GM12878 (cell line): ENCODE measurements around the gene TPH2. TPM values are rescaled to one million over a fixed set of nuclear protein-coding genes. Genes with fewer than 3 reads are reported as not detected.

Experiments used
- ATAC-seq: fragments of 200-7000 bp; cut with Tn5 transposase; 3 replicates; pipeline ENCODE4 v1.9.1; 2020; ENCODE audit warnings: mild to moderate bottlenecking, moderate library complexity
- BruUV-seq: library from RNA; stranded (reverse); fragments of 400-500 nt; replicated peaks from 2 replicates; lab custom pipeline; 2021; lab: Mats Ljungman, UMichigan
- CTCF ChIA-PET: fragments of 300-600 bp; sonication (Branson Sonifier 250); formaldehyde crosslinking; extraction: SDS; loops from one replicate; lab custom pipeline; 2021; ENCODE audit warnings: inconsistent platforms; lab: Yijun Ruan, JAX
- POLR2A ChIA-PET: fragments of 350-600 bp; formaldehyde crosslinking; extraction: SDS; loops from one replicate; lab custom pipeline; 2021; ENCODE audit warnings: inconsistent platforms; lab: Charles Lee
- RAD21 ChIA-PET: fragments of 300-600 bp; sonication (Branson Sonifier 250); formaldehyde crosslinking; loops from one replicate; lab custom pipeline; 2023; ENCODE audit warnings: antibody characterized with exemption; ENCODE audit not compliant: unreplicated experiment; lab: Charles Lee
- SMC1A ChIA-PET: fragments of 300-600 bp; sonication (Branson Sonifier 250); formaldehyde crosslinking; loops from one replicate; lab custom pipeline; 2023; ENCODE audit not compliant: unreplicated experiment, uncharacterized antibody; lab: Charles Lee
- DNase-seq: peaks from one replicate; pipeline ENCODE4 v3.0.0-alpha.2; 2011; ENCODE audit warnings: low read depth, low spot score
- FAIRE-seq: peaks from 3 replicates; lab custom pipeline; 2011; peaks lifted over from hg19 to GRCh38; lab: Jason Lieb, UNC
- H2AFZ ChIP-seq: 2 replicates; pipeline ENCODE4 v1.6.0; 2011; ENCODE audit warnings: low read depth, low read length, control low read depth; ENCODE audit not compliant: control insufficient read depth
- H3K27ac ChIP-seq: 2 replicates; pipeline ENCODE4 v1.5.1; 2011; ENCODE audit warnings: control low read depth; ENCODE audit not compliant: control insufficient read depth, insufficient read depth
- H3K27me3 ChIP-seq, 2 experiments: replicated peaks in 1 of 2; 2 replicates each; pipeline versions ENCODE4 v1.6.0 to v1.6.1; 2011; ENCODE audit warnings: low read length in 1 of 2; ENCODE audit not compliant: control insufficient read depth in 2 of 2, insufficient read depth in 2 of 2
- H3K36me3 ChIP-seq, 2 experiments: 2 replicates each; pipeline ENCODE4 v1.5.1; 2011; ENCODE audit warnings: low read length in 1 of 2; ENCODE audit not compliant: control insufficient read depth in 2 of 2, insufficient read depth in 2 of 2
- H3K4me1 ChIP-seq: 2 replicates; pipeline ENCODE4 v1.6.1; 2011; ENCODE audit warnings: mild to moderate bottlenecking, low read length, moderate library complexity, mixed read lengths; ENCODE audit not compliant: control insufficient read depth, insufficient read depth
- H3K4me2 ChIP-seq: 2 replicates; pipeline ENCODE4 v1.6.0; 2011; ENCODE audit warnings: control low read depth; ENCODE audit not compliant: control insufficient read depth, insufficient read depth
- H3K4me3 ChIP-seq: fragments of 200-600 bp; sonication (generic); 2 replicates; pipeline ENCODE4 v1.5.1; 2016
- H3K79me2 ChIP-seq: 2 replicates; pipeline ENCODE4 v1.6.0; 2011; ENCODE audit warnings: low read length; ENCODE audit not compliant: control insufficient read depth, insufficient read depth
- H3K9ac ChIP-seq: 2 replicates; pipeline ENCODE4 v1.8.0; 2011; ENCODE audit warnings: low read length, control low read depth, mixed read lengths; ENCODE audit not compliant: control insufficient read depth, insufficient read depth
- H3K9me3 ChIP-seq: replicated peaks from 3 replicates; pipeline ENCODE4 v1.5.1; 2011; ENCODE audit warnings: mild to moderate bottlenecking, low read length; ENCODE audit not compliant: control insufficient read depth, insufficient read depth
- H4K20me1 ChIP-seq: 2 replicates; pipeline ENCODE4 v1.6.0; 2011; ENCODE audit not compliant: control insufficient read depth, insufficient read depth
- ESRRA ChIP-seq: IDR thresholded peaks from 2 replicates; pipeline ENCODE4 v1.6.1; 2012; ENCODE audit warnings: mild to moderate bottlenecking, low read length, improper control_type of control experiment
- EZH2 ChIP-seq: IDR thresholded peaks from 2 replicates; pipeline ENCODE4 v1.6.1; 2012; ENCODE audit warnings: low read depth, mild to moderate bottlenecking, control low read depth, inconsistent platforms, low read length, borderline replicate concordance; ENCODE audit not compliant: control insufficient read depth
- FOS ChIP-seq: IDR thresholded peaks from 3 replicates; pipeline ENCODE4 v1.6.1; 2011; ENCODE audit warnings: borderline replicate concordance; ENCODE audit not compliant: insufficient read length; ENCODE audit errors: extremely low read depth
- MXI1 ChIP-seq: fragments of 150-350 bp; IDR thresholded peaks from 2 replicates; pipeline ENCODE4 v1.6.1; 2011; ENCODE audit warnings: low read depth, mild to moderate bottlenecking, inconsistent platforms, low read length, improper control_type of control experiment
- SMAD1 ChIP-seq: fragments of 450-650 bp; IDR thresholded peaks from 2 replicates; pipeline ENCODE4 v1.6.1; 2018; ENCODE audit warnings: mild to moderate bottlenecking, low read depth; ENCODE audit not compliant: partially characterized antibody
- STAT3 ChIP-seq: IDR thresholded peaks from 2 replicates; pipeline ENCODE4 v1.6.1; 2011; ENCODE audit warnings: low read depth, low read length, improper control_type of control experiment
- WGBS: methylation state at CpG from one replicate; pipeline ENCODE4 v1.1.6; 2016; ENCODE audit warnings: low lambda C conversion rate; ENCODE audit not compliant: insufficient replicate concordance, insufficient coverage; ENCODE audit errors: missing lambda C conversion rate; 5-methylcytosine and 5-hydroxymethylcytosine counted together
- in situ Hi-C: fragments of 300-500 bp; cut with MboI; formaldehyde crosslinking; loops from 9 replicates; pipeline ENCODE4 v1.14.3; 2018; ENCODE audit warnings: mixed read lengths
- intact Hi-C: fragments of 100-400 bp; cut with micrococcal nuclease; formaldehyde crosslinking; loops from one replicate; pipeline ENCODE4 v1.14.2; 2022; ENCODE audit not compliant: unreplicated experiment
- polyA plus RNA-seq, 11 experiments: library from polyadenylated mRNA; depleted of rRNA in 4 of 11; unstranded in 6 of 11; stranded (reverse) in 5 of 11; fragments of >200 nt; fragmentation: Nextera tagmentation in 4 of 11; fragmentation: Illumina TruSeq in 1 of 11; extraction: Ambion mirVana in 4 of 11; extraction: Trizol in 1 of 11; gene quantifications; 1 replicate in 1 of 11; 2 replicates in 10 of 11; pipeline versions ENCODE4 v1.2.1 to v1.2.3, GENCODE V29; 2011 to 2016; ENCODE audit warnings: inconsistent platforms in 2 of 11, missing spikeins in 2 of 11, low read depth in 1 of 11
- total RNA-seq, 4 experiments: library from RNA; depleted of rRNA in 3 of 4; stranded (reverse); fragments of >200 nt in 3 of 4; fragmentation: Illumina TruSeq in 1 of 4; extraction: Trizol in 1 of 4; gene quantifications; 2 replicates each; pipeline versions ENCODE4 v1.2.1 to v1.2.3, GENCODE V29; 2013 to 2021
- TF ChIP-seq, protein P1 (sequence below): fragments of 450-650 bp; IDR thresholded peaks from 2 replicates; pipeline ENCODE4 v1.6.1; 2016; ENCODE audit warnings: mild to moderate bottlenecking
- TF ChIP-seq, protein P2 (sequence below): IDR thresholded peaks from 2 replicates; pipeline ENCODE4 v1.6.1; 2011; ENCODE audit warnings: low read depth, low read length, improper control_type of control experiment, borderline replicate concordance
- TF ChIP-seq, protein P3 (sequence below): fragments of 450-650 bp; formaldehyde crosslinking; IDR thresholded peaks from 2 replicates; pipeline ENCODE4 v1.4.0; 2022; ENCODE audit warnings: mild to moderate bottlenecking, moderate library complexity
- TF ChIP-seq, protein P4 (sequence below): fragments of 450-650 bp; IDR thresholded peaks from 2 replicates; pipeline ENCODE4 v1.6.1; 2017; ENCODE audit warnings: mild to moderate bottlenecking, moderate library complexity

The TPH2 gene
- total and polyA plus RNA-seq, 10 of the 15 experiments (the other 5 are each of a cell fraction or from before 2014, with no cell fraction given) = not detected

DNA sequence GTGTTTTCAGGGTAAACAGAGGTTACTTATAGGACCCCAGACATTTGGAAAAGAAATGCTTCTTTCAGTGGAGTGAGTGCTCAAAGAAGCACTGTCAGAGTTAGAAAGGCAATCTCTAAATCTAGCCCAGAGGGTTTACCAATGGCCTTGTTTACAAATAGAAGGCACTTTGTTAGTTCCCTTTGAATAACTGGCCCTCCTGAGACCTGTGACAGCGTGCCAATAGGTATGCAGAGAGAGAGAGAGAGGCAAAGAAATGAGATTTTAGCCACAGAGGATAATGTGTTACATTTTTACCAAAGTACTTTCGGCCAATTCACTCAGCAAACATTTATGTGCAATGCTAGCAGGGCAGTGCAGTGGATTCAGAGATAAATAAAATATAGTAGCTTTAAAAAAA lies 41.9 kb downstream of the TPH2 start:
- ATAC-seq = no peak
- POLR2A ChIA-PET = no interaction called here
- RAD21 ChIA-PET = no interaction called here
- DNase-seq = no peak
- BruUV-seq = no TSS peak
- no peak overlapping the region for H3K9ac ChIP-seq
- no peak overlapping the region for H3K4me3 ChIP-seq
- intact Hi-C loops (no loop called here), in situ Hi-C loops (no loop called here)
- H3K4me1 ChIP-seq = no peaks in the 10 kb centered on the region
- H3K27me3 ChIP-seq = no peaks in the 10 kb centered on the region
- CTCF ChIA-PET = interaction anchor here (0.6 to 0.8 kb wide), 2 partner anchors 14 to 137 kb away, joined by 3 read pairs; no protein-coding TSS in a partner anchor
- no peak overlapping the region for H2AFZ ChIP-seq
- TF ChIP-seq MXI1 (no peak), SMAD1 (no peak), STAT3 (no peak), ESRRA (no peak), FOS (no peak), EZH2 (no peak)
- TF ChIP-seq, protein P1, sequence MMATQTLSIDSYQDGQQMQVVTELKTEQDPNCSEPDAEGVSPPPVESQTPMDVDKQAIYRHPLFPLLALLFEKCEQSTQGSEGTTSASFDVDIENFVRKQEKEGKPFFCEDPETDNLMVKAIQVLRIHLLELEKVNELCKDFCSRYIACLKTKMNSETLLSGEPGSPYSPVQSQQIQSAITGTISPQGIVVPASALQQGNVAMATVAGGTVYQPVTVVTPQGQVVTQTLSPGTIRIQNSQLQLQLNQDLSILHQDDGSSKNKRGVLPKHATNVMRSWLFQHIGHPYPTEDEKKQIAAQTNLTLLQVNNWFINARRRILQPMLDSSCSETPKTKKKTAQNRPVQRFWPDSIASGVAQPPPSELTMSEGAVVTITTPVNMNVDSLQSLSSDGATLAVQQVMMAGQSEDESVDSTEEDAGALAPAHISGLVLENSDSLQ = no peak
- TF ChIP-seq, protein P2, sequence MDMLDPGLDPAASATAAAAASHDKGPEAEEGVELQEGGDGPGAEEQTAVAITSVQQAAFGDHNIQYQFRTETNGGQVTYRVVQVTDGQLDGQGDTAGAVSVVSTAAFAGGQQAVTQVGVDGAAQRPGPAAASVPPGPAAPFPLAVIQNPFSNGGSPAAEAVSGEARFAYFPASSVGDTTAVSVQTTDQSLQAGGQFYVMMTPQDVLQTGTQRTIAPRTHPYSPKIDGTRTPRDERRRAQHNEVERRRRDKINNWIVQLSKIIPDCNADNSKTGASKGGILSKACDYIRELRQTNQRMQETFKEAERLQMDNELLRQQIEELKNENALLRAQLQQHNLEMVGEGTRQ = no peak
- TF ChIP-seq, protein P3, sequence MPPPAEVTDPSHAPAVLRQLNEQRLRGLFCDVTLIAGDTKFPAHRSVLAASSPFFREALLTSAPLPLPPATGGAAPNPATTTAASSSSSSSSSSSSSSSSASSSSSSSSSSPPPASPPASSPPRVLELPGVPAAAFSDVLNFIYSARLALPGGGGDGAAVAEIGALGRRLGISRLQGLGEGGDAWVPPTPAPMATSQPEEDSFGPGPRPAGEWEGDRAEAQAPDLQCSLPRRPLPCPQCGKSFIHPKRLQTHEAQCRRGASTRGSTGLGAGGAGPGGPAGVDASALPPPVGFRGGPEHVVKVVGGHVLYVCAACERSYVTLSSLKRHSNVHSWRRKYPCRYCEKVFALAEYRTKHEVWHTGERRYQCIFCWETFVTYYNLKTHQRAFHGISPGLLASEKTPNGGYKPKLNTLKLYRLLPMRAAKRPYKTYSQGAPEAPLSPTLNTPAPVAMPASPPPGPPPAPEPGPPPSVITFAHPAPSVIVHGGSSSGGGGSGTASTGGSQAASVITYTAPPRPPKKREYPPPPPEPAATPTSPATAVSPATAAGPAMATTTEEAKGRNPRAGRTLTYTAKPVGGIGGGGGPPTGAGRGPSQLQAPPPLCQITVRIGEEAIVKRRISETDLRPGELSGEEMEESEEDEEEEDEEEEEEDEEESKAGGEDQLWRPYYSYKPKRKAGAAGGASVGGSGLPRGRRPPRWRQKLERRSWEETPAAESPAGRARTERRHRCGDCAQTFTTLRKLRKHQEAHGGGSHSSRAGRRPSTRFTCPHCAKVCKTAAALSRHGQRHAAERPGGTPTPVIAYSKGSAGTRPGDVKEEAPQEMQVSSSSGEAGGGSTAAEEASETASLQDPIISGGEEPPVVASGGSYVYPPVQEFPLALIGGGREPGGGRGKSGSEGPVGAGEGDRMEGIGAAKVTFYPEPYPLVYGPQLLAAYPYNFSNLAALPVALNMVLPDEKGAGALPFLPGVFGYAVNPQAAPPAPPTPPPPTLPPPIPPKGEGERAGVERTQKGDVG (CRISPR knock-in tag) = no peak
- TF ChIP-seq, protein P4, sequence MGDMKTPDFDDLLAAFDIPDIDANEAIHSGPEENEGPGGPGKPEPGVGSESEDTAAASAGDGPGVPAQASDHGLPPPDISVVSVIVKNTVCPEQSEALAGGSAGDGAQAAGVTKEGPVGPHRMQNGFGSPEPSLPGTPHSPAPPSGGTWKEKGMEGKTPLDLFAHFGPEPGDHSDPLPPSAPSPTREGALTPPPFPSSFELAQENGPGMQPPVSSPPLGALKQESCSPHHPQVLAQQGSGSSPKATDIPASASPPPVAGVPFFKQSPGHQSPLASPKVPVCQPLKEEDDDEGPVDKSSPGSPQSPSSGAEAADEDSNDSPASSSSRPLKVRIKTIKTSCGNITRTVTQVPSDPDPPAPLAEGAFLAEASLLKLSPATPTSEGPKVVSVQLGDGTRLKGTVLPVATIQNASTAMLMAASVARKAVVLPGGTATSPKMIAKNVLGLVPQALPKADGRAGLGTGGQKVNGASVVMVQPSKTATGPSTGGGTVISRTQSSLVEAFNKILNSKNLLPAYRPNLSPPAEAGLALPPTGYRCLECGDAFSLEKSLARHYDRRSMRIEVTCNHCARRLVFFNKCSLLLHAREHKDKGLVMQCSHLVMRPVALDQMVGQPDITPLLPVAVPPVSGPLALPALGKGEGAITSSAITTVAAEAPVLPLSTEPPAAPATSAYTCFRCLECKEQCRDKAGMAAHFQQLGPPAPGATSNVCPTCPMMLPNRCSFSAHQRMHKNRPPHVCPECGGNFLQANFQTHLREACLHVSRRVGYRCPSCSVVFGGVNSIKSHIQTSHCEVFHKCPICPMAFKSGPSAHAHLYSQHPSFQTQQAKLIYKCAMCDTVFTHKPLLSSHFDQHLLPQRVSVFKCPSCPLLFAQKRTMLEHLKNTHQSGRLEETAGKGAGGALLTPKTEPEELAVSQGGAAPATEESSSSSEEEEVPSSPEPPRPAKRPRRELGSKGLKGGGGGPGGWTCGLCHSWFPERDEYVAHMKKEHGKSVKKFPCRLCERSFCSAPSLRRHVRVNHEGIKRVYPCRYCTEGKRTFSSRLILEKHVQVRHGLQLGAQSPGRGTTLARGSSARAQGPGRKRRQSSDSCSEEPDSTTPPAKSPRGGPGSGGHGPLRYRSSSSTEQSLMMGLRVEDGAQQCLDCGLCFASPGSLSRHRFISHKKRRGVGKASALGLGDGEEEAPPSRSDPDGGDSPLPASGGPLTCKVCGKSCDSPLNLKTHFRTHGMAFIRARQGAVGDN = no peak
- no peaks in the 10 kb centered on the region for H3K79me2 ChIP-seq
- H3K36me3 ChIP-seq = no peaks in the 10 kb centered on the region
- no peak for FAIRE-seq
- no peak overlapping the region for H3K4me2 ChIP-seq
- SMC1A ChIA-PET = no interaction called here
- H4K20me1 ChIP-seq = no peaks in the 10 kb centered on the region
- 3% methylated on average over 2 of the region's 2 CpGs for WGBS
- H3K9me3 ChIP-seq = no peaks in the 10 kb centered on the region
- H3K27ac ChIP-seq = no peak overlapping the region
